GM19351 (cell line): ENCODE data around the gene RABGAP1L.
"Not testable (repeated sequence)": the region's sequence is repeated elsewhere in the genome, so short reads cannot be mapped to it uniquely, and the experiment has no call there.

ENCODE experiments used
- ATAC-seq: cut with Tn5 transposase; IDR thresholded peaks from one replicate; pipeline ENCODE4 v1.9.1; 2021; ENCODE audit warnings: mild to moderate bottlenecking, moderate library complexity; ENCODE audit not compliant: unreplicated experiment

Gene RABGAP1L

GRCh38 chr1:174159252-174160108 is at the start of gene RABGAP1L:
Gene RABGAP1L (plus strand): TSS chr1:174159520.
- peak; percentile 56 for ATAC-seq

GRCh38 chr1:174110053-174110452 is 49.3 kb upstream of the RABGAP1L start:
- no peak for ATAC-seq

GRCh38 chr1:174112489-174113162 is 46.7 kb upstream of the RABGAP1L start:
- ATAC-seq, result no peak

GRCh38 chr1:174114106-174114505 is 45.2 kb upstream of the RABGAP1L start:
- ATAC-seq, result no peak

- ATAC-seq, result peak; percentile 81
These were observed 44.4 kb upstream of the RABGAP1L start for GRCh38 chr1:174114788-174115448.

- no peak for ATAC-seq
These were observed 43.3 kb upstream of the RABGAP1L start for GRCh38 chr1:174116042-174116441.

- ATAC-seq, result no peak
These were observed 40.6 kb upstream of the RABGAP1L start for GRCh38 chr1:174118751-174119150.

- not testable (repeated sequence) for ATAC-seq
These were observed 37.0 kb upstream of the RABGAP1L start for GRCh38 chr1:174122318-174122717.

- no peak for ATAC-seq
These were observed 35.5 kb upstream of the RABGAP1L start for GRCh38 chr1:174123843-174124242.

- not testable (repeated sequence) for ATAC-seq
These were observed 32.1 kb upstream of the RABGAP1L start for GRCh38 chr1:174127176-174127575.

GRCh38 chr1:174131032-174131638 is 28.2 kb upstream of the RABGAP1L start:
- no peak for ATAC-seq

- peak; percentile 62 for ATAC-seq
These were observed 25.2 kb upstream of the RABGAP1L start for GRCh38 chr1:174134003-174134659.

- no peak for ATAC-seq
These were observed 24.1 kb upstream of the RABGAP1L start for GRCh38 chr1:174135211-174135610.

- no peak for ATAC-seq
These were observed 22.6 kb upstream of the RABGAP1L start for GRCh38 chr1:174136714-174137113.

GRCh38 chr1:174142836-174143235 is 16.5 kb upstream of the RABGAP1L start:
- no peak for ATAC-seq

- not testable (repeated sequence) for ATAC-seq
These were observed 15.5 kb upstream of the RABGAP1L start for GRCh38 chr1:174143727-174144396.

- ATAC-seq, result not testable (repeated sequence)
These were observed 14.9 kb upstream of the RABGAP1L start for GRCh38 chr1:174144397-174144783.

- ATAC-seq, result no peak
These were observed 10.1 kb upstream of the RABGAP1L start for GRCh38 chr1:174149216-174149615.

GRCh38 chr1:174150499-174150898 is 8.8 kb upstream of the RABGAP1L start:
- ATAC-seq, result no peak

- no peak for ATAC-seq
These were observed 6.9 kb upstream of the RABGAP1L start for GRCh38 chr1:174152427-174152826.
